ENCODE measurements around the gene EFNA2.

DNA sequence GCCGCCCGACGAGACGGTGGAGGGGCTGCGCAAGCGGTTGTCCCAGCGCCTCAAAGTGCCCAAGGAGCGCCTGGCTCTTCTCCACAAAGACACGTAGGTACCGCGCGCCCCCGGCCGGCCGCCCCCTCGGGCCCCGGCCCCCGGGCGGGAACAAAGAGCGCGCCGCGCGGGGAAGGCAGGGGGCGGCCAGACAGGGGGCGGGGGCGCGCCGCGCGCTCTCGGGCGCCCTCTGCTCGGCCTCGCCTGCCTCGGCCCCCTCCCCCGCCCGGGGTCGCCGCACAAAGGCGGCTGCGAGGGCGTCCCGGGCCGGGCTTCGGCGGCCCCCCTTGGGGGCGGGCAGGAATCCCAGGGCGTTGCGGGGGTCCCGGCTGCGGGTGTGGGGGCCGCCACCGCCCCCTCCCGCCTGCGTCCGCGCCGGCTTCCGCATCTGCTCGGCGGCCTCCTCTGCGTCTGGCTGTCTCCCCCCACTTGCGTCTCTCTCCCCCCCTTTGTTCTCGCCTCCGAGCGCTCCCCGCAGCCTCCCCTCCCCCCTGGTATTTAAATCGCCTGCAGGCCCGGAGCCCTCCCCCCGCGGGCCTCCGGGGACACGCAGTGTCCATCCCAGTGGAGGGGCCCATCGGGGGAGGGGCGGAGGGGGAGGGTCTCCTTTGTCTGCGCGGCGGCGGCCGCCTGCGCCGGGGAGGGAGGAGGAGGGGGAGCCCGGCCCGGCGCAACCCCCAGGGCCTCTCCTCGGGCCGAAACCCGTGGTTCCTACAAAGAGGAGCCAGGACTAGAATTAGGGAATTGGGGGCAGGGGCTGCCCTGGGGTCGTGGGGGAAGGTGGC is 35.0 kb upstream of the EFNA2 start:
- TF ChIP-seq, protein P1, sequence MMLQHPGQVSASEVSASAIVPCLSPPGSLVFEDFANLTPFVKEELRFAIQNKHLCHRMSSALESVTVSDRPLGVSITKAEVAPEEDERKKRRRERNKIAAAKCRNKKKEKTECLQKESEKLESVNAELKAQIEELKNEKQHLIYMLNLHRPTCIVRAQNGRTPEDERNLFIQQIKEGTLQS (IDR thresholded peaks at IDR 0.05; ENCODE audit: insufficient read depth, low read depth, low read length) = no peak
- TF ChIP-seq SP1 (IDR thresholded peaks at IDR 0.05; ENCODE audit: low read depth, low read length) (no peak; the same call in 1 of the 2 replicates), KDM1A (IDR thresholded peaks at IDR 0.05; ENCODE audit: borderline replicate concordance, low read length) (peak; percentile 68; the same call in 1 of the 2 replicates), POLR2A (IDR thresholded peaks at IDR 0.05; ENCODE audit: control extremely low read depth in 1 of 2, low read depth in 2 of 2, low read length in 2 of 2) (peak in 1 of 2 experiments; percentile 40; a peak in 2 of 3 replicates), EZH2 (IDR thresholded peaks at IDR 0.05; ENCODE audit: low read depth, low read length, severe bottlenecking) (no peak), MAFK (IDR thresholded peaks at IDR 0.05; ENCODE audit: low read depth, low read length) (no peak), TEAD4 (IDR thresholded peaks at IDR 0.05; ENCODE audit: low read depth, low read length) (peak; percentile 63; the same call in 1 of the 2 replicates), RXRA (IDR thresholded peaks at IDR 0.05; ENCODE audit: insufficient read depth, low read depth, low read length) (no peak), TAF1 (IDR thresholded peaks at IDR 0.05; ENCODE audit: low read depth, low read length) (no peak), GABPA (IDR thresholded peaks at IDR 0.05; ENCODE audit: borderline replicate concordance, insufficient read depth, low read length) (no peak)
- TF ChIP-seq, protein P2, sequence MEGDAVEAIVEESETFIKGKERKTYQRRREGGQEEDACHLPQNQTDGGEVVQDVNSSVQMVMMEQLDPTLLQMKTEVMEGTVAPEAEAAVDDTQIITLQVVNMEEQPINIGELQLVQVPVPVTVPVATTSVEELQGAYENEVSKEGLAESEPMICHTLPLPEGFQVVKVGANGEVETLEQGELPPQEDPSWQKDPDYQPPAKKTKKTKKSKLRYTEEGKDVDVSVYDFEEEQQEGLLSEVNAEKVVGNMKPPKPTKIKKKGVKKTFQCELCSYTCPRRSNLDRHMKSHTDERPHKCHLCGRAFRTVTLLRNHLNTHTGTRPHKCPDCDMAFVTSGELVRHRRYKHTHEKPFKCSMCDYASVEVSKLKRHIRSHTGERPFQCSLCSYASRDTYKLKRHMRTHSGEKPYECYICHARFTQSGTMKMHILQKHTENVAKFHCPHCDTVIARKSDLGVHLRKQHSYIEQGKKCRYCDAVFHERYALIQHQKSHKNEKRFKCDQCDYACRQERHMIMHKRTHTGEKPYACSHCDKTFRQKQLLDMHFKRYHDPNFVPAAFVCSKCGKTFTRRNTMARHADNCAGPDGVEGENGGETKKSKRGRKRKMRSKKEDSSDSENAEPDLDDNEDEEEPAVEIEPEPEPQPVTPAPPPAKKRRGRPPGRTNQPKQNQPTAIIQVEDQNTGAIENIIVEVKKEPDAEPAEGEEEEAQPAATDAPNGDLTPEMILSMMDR (IDR thresholded peaks at IDR 0.05; ENCODE audit: control extremely low read depth in 1 of 3, insufficient read depth in 1 of 3, low read depth in 1 of 3, low read length in 3 of 3) = no peak
